DMS153 treated with DMSO at 0.1 percent for 48 hours (cell line): ENCODE results near the gene FIG4.
"Not testable (repeated sequence)": the region's sequence is repeated elsewhere in the genome, so short reads cannot be mapped to it uniquely, and the experiment has no call there.

Source experiments
- DNase-seq: peaks from one replicate; lab custom pipeline; 2025; ENCODE audit not compliant: unreplicated experiment; lab: John Stamatoyannopoulos, UW

The FIG4 gene

GRCh38 chr6:109793792-109794191 lies 102.7 kb downstream of the FIG4 start:
- DNase-seq: peak; percentile 94

GRCh38 chr6:109794201-109794923 lies 103.3 kb downstream of the FIG4 start:
- no peak for DNase-seq

GRCh38 chr6:109795994-109796555 lies 105.0 kb downstream of the FIG4 start:
- DNase-seq: no peak

- DNase-seq: no peak
These were observed 108.0 kb downstream of the FIG4 start for GRCh38 chr6:109799129-109799528.

GRCh38 chr6:109799664-109800063 lies 108.6 kb downstream of the FIG4 start:
- DNase-seq: no peak

GRCh38 chr6:109800771-109801170 lies 109.7 kb downstream of the FIG4 start:
- no peak for DNase-seq

GRCh38 chr6:109801794-109802193 lies 110.7 kb downstream of the FIG4 start:
- no peak for DNase-seq

- DNase-seq: no peak
These were observed 112.9 kb downstream of the FIG4 start for GRCh38 chr6:109804020-109804419.

GRCh38 chr6:109807881-109808280 lies 116.8 kb downstream of the FIG4 start:
- no peak for DNase-seq

- DNase-seq: no peak
These were observed 117.7 kb downstream of the FIG4 start for GRCh38 chr6:109808837-109809236.

- no peak for DNase-seq
These were observed 124.0 kb downstream of the FIG4 start for GRCh38 chr6:109815054-109815453.

GRCh38 chr6:109816452-109817374 lies 125.6 kb downstream of the FIG4 start:
- DNase-seq: peak; percentile 99

GRCh38 chr6:109820706-109821350 lies 129.7 kb downstream of the FIG4 start:
- DNase-seq: no peak

- no peak for DNase-seq
These were observed 130.3 kb downstream of the FIG4 start for GRCh38 chr6:109821428-109821827.

- DNase-seq: no peak
These were observed 133.0 kb downstream of the FIG4 start for GRCh38 chr6:109824105-109824504.

GRCh38 chr6:109826551-109826950 lies 135.5 kb downstream of the FIG4 start:
- no peak for DNase-seq

- DNase-seq: not testable (repeated sequence)
These were observed 140.3 kb downstream of the FIG4 start for GRCh38 chr6:109831352-109831751.

GRCh38 chr6:109834131-109834530 lies 143.0 kb downstream of the FIG4 start:
- peak; percentile 39 for DNase-seq

GRCh38 chr6:109834595-109835437 lies 143.7 kb downstream of the FIG4 start:
- DNase-seq: peak; percentile 89

- no peak for DNase-seq
These were observed 148.9 kb downstream of the FIG4 start for GRCh38 chr6:109840034-109840433.
